GM10266 (cell line): ENCODE results near the gene TBC1D1.

ENCODE experiments used
- DNase-seq: peaks from one replicate; pipeline ENCODE4 v3.0.0; 2012; ENCODE audit errors: extremely low spot score
- CTCF ChIP-seq: IDR thresholded peaks from 2 replicates; pipeline ENCODE4 v1.5.1; 2012; ENCODE audit warnings: mild to moderate bottlenecking, low read depth; ENCODE audit not compliant: control insufficient read depth, insufficient read depth; ENCODE audit errors: missing control alignments

Gene TBC1D1

GRCh38 chr4:37858872-37859271 is 32.0 kb upstream of the TBC1D1 start:
- no peak for DNase-seq

GRCh38 chr4:37860266-37860665 is 30.6 kb upstream of the TBC1D1 start:
- TF ChIP-seq CTCF = no peak
- DNase-seq = no peak

More at GRCh38 chr4:37858872-37859271, 32.0 kb upstream of the TBC1D1 start:
- no peak for TF ChIP-seq CTCF

GRCh38 chr4:37862961-37863360 is 27.9 kb upstream of the TBC1D1 start:
- no peak for DNase-seq

GRCh38 chr4:37864786-37865185 is 26.1 kb upstream of the TBC1D1 start:
- DNase-seq = no peak
- no peak for TF ChIP-seq CTCF

More at GRCh38 chr4:37862961-37863360, 27.9 kb upstream of the TBC1D1 start:
- TF ChIP-seq CTCF = no peak

GRCh38 chr4:37865450-37865849 is 25.4 kb upstream of the TBC1D1 start:
- TF ChIP-seq CTCF = no peak
- DNase-seq = no peak

- TF ChIP-seq CTCF = no peak
- DNase-seq = no peak
Observed at GRCh38 chr4:37867102-37867501, 23.8 kb upstream of the TBC1D1 start.

- TF ChIP-seq CTCF = no peak
- no peak for DNase-seq
Observed at GRCh38 chr4:37868238-37868637, 22.6 kb upstream of the TBC1D1 start.
